OCI-LY1 (cell line): Measurements from ENCODE around the gene SYNE1.

ENCODE experiments used
- EZH2 ChIP-seq: fragments of 200-600 bp; sonication (generic), shearing (Covaris generic); IDR thresholded peaks from 2 replicates; pipeline ENCODE4 v1.8.0; 2017; ENCODE audit warnings: borderline replicate concordance, mixed run types, mild to moderate bottlenecking, antibody characterized with exemption, low read length, moderate library complexity, mixed read lengths
- TF ChIP-seq, protein P1 (sequence below): fragments of 200-600 bp; sonication (generic), shearing (Covaris generic); IDR thresholded peaks from 2 replicates; pipeline ENCODE4 v1.5.1; 2017; ENCODE audit warnings: mild to moderate bottlenecking, antibody characterized with exemption, low read length, moderate library complexity, mixed read lengths

DNA sequence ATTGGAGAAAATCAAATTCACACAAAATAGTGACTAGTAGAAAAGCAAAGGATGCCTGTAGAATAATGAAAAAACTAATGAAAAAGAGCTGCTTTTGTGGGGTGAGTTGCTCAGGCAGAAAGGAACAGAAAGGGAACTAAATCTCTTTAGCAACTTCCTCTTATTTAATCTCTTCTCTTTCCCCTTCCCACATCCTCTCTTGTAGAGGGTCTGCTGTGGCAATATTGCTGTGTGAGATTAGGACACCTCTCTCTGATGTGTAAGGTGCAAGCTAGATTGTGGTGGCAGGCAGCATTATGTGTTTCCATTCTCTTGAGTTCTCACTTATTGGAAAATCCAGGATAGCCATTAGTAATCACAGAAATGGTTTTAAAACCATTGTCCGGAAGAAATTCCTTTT lies 49.7 kb downstream of the SYNE1 start:
- TF ChIP-seq, protein P1, sequence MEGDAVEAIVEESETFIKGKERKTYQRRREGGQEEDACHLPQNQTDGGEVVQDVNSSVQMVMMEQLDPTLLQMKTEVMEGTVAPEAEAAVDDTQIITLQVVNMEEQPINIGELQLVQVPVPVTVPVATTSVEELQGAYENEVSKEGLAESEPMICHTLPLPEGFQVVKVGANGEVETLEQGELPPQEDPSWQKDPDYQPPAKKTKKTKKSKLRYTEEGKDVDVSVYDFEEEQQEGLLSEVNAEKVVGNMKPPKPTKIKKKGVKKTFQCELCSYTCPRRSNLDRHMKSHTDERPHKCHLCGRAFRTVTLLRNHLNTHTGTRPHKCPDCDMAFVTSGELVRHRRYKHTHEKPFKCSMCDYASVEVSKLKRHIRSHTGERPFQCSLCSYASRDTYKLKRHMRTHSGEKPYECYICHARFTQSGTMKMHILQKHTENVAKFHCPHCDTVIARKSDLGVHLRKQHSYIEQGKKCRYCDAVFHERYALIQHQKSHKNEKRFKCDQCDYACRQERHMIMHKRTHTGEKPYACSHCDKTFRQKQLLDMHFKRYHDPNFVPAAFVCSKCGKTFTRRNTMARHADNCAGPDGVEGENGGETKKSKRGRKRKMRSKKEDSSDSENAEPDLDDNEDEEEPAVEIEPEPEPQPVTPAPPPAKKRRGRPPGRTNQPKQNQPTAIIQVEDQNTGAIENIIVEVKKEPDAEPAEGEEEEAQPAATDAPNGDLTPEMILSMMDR = no peak
- no peak for TF ChIP-seq EZH2
